NCI-H146 treated with DMSO at 0.1 percent for 48 hours (cell line): ENCODE data around the gene SMPX.

ENCODE experiments used
- DNase-seq: peaks from one replicate; lab custom pipeline; 2025; ENCODE audit not compliant: unreplicated experiment; lab: John Stamatoyannopoulos, UW

The SMPX gene

DNA sequence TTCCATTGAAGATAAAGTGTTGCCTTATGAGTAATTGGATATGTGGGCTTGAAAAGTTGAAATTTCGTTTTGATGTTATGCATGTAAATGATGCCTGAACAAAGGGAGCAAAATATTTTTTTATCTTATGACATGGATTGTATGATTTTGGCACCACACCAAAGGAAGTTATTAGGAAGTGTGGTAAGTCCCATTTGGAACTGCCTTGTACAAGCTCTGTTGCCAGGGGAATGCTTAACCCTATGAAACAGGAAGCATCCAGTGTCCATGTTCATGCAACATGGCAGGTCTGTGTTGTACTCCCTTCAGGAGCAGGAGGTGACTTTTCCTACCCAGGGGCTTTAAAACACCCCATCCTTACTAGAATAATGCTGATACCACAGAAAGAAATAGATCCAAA lies 13.2 kb downstream of the SMPX start:
- DNase-seq: no peak

GRCh38 chrX:21744060-21744459 lies 13.9 kb downstream of the SMPX start:
- DNase-seq: no peak

GRCh38 chrX:21741869-21742701 lies 15.8 kb downstream of the SMPX start:
- DNase-seq: no peak

GRCh38 chrX:21741364-21741763 lies 16.6 kb downstream of the SMPX start:
- no peak for DNase-seq

GRCh38 chrX:21740329-21741274 lies 17.3 kb downstream of the SMPX start:
- DNase-seq: peak; percentile 38

DNA sequence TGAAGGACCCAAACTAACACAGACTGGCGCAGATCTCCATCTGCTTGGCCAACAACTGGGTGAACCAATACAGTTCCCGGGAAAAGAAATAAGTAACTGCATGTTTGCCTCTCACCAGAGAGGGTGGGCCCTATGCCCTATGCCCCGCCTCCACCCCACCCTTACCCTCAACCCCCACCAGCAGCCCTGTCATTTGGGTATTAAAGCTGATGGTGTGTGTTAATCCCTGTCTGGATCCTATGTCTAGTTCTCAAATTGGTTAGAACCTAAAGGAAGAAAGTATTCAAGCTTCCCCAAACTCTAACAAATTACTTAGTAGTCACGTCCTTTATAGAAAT lies 19.0 kb downstream of the SMPX start:
- DNase-seq: no peak

DNA sequence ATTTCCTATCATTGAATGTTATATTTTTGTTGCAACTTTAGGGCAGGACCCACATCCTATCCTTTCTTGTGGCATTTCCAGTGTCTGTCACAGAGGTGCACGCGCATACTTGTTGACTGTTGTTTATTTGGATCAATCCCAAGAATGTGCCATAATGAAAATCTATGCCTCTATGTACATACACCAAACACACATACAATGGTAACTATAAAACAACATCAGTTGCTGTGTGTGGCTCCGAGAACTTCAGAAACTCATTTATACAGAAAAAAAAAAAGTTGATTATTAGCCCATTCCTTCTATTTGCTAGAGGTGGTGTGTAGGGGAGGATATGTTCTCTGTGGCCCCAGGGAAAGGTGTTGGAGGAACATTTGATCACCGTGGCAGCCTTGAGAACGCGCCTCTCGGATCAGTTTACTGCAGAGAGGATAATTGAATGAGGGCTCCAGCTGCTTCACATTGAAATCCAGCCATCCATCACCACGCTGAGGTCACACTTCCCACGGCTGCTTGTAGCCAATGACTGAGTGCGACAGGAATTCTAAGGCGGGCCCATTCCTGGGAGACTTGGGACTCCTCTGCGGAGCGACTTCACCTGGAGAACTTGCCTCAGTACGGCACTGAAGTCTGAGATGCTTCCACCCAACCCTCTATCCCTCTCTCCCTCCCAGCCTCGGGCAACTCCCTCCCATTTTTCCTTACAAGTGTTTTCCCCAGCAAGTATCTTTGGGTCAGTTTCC lies 19.5 kb downstream of the SMPX start:
- DNase-seq: peak; percentile 85

DNA sequence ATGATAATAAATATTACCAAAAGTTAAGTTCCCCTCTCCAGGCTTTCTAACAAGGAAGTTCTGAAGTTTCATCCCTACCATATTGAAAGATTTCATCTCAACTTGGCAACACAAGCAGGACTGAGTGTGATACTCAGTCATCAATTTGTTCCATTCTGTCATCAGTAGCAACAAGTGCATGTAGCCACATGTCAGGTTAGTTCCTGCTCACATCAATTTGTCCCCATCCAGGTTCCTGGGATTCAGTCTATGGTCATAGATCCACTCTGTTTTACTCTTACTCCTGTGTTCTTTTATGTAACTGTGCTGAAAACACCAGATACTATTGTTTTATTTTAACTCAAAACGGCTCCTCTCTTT lies 22.2 kb downstream of the SMPX start:
- DNase-seq: no peak

DNA sequence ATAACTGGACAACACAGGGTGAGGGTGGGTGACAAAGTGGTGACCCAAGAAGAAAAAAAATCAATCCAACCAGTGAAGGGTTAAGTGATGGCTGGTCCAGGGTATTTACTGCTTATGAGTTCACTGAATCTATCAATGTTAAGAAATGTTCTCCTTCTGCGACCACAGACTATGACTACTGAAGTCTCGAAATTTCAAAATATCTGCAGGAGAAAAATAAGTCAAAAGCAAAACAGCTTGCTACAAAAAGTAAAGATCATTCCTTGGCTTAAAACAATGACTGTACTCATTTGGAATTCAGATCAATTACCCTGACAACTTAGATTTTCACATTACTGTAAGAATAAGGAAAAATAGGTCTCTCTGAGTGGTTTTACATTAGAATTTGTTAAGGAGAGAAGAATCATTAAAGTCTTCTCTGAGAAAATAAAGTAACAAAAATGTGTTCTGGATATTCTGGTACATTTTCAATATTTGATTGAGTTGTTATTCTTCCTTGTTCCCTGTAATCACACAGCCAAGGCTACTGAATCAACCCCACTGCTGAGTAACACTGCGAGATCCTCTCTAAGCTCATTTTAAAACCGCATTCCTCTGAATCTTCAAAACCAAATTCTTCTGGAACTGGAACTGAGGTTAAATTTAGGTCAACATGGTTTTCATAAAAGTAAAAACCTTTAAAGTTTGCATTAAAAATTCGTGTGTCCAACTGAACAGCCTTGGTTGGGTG lies 22.7 kb downstream of the SMPX start:
- no peak for DNase-seq

- peak; percentile 71 for DNase-seq
These were observed 23.7 kb downstream of the SMPX start for GRCh38 chrX:21734175-21734574.

GRCh38 chrX:21733705-21734104 lies 24.2 kb downstream of the SMPX start:
- no peak for DNase-seq

DNA sequence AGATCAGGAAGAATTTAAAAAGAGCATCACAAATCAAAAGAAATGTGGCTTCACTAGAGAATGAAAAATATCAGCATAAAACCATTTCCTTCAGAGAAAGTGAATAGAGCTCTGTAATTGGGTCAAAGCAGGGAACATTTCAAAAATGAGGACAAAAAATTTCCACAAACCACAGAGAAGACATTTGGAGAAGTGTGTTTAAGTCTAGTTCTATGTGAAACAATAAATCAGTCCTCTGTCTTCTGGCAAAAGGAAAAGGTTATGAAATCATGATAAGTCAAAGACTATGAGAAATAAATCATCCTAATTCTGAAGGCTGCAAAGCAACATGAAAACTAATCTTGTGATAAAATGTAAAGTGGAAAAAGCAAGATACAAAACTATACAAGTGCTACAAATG lies 27.9 kb downstream of the SMPX start:
- no peak for DNase-seq

DNA sequence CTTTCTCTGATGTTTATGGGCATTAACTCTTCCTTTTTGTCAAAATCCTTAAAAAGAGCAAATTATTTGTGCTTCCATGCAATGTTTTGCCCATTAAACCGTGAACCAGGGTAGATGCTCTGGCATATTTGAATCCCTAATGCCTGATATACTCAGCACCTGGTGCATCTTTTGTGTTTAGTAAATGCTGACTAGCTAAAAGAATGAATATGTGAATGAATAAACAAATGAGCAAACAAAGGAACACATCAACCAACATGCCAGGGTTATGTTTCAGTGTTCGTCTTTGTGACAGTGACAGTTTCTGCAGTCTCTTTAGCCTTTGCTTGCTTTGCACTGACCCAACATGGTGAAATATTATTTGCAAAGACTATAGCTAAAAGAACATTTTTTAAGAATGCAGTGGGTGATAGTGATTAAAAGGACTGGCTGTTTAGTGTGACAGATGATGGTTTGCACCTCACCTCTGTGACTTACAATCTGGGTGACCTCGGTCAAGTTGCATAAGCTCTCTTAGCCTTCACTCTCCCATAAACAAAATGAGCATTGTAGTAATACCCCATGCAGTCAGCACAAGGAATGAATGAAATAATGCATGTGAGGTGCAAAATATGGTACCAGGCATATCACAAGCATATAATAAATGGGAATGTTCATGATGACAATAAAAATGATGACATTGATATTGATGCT lies 29.5 kb downstream of the SMPX start:
- DNase-seq: no peak

DNA sequence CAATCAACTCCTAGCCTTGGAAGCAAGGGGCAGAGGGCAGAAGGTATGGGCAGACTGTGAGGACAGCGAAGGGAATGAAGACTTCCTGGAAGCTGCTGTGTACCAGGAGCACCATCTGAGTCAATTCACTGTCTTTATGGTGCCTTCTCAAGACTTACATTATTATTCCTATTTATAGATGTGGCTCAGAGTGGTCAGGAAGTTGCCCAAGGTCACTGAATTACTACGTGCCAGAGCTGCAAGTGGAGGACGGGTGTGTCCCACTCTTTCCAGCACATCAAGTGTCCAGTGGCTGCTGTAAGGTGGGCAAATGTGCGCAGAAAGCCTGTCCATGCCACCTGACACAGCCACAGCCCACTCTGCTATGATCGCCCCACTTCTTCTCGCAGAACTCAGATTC lies 32.0 kb downstream of the SMPX start:
- no peak for DNase-seq

DNA sequence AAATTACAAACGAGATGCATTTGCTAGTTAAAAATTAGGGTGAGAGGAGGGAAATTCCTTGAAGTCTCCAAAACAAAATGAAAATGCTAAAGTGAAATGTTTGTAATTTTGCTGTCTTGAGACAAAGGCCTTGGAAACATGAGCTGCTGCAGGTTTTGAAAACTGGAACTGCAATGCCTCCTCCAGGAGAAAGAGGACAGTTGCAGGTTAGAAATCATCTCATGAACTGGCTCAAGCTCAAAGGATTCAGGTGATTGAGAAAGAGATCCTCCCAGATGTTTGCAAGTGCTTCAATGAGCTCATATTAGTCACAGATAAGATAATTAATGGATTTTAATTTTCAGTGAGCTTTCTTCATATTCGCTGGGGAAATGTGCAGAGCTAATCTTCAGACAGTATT lies 32.4 kb downstream of the SMPX start:
- peak; percentile 16 for DNase-seq

DNA sequence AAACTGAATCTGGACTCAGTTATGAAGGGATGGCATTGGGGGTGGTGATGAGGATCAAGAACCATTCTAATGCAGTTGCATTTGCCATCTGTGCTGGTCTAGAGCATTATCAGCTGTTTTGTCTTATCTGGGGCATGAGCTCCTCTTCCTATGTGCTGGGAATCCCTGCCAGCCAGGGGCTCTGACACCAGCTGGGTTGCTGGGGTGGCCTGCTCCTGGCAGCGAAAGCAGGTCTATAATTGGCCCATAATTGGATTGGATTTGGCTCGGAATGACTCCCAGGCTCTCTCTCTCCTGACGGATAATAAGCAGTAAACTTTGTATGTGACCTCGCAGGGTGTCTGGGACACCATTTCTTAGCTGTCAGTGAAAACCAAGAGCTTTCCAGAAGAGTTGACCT lies 34.1 kb downstream of the SMPX start:
- DNase-seq: no peak

DNA sequence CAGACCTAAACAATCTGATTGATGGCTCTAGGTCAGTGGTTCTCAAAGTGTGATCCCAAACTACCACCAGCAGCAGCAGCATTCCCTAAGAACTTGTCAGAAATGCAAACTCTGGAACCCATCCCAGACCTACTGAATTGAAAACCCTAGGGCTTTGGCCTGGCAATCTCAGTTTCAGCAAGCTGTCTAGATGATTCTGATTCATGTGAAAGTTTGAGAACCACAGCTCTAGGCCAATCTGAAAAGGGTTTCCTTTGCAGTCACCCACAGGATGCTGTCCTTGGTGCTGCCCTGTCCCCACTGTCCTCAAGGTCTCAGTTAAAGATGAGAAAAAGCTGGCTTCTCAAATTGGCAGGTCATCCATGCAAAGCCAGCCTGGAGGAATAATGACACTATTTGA lies 34.8 kb downstream of the SMPX start:
- DNase-seq: no peak

DNA sequence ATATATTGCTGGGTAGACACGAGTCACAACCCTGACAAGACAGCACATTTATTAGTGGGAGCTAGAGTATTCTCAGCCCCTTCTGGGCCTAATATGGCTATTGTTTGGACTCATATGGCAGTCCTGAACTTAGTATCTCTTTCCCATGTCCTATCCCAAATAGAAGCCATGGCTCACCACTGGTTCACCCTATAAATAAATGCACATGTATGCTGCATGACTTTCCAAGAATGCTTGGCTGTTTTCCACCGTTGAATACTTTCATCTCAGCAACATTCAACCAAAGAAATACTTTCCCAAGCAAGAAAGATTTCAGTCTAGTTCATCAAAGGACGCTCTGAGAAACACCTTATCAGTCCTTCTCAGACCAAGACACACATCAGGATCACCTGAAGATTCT lies 36.7 kb downstream of the SMPX start:
- DNase-seq: no peak

GRCh38 chrX:21718575-21718974 lies 39.3 kb downstream of the SMPX start:
- DNase-seq: no peak

- no peak for DNase-seq
These were observed 40.1 kb downstream of the SMPX start for GRCh38 chrX:21717802-21718201.
